ENCODE results near the gene HYDIN.

GRCh38 chr16:70764632-70765031, 465.9 kb downstream of the HYDIN start:
- no peak for TF ChIP-seq POLR2A (IDR thresholded peaks at IDR 0.05)
- TF ChIP-seq POLR2AphosphoS5 (IDR thresholded peaks at IDR 0.05) = no peak
- no peak for TF ChIP-seq EP300 (IDR thresholded peaks at IDR 0.05)
- TF ChIP-seq, protein P1, sequence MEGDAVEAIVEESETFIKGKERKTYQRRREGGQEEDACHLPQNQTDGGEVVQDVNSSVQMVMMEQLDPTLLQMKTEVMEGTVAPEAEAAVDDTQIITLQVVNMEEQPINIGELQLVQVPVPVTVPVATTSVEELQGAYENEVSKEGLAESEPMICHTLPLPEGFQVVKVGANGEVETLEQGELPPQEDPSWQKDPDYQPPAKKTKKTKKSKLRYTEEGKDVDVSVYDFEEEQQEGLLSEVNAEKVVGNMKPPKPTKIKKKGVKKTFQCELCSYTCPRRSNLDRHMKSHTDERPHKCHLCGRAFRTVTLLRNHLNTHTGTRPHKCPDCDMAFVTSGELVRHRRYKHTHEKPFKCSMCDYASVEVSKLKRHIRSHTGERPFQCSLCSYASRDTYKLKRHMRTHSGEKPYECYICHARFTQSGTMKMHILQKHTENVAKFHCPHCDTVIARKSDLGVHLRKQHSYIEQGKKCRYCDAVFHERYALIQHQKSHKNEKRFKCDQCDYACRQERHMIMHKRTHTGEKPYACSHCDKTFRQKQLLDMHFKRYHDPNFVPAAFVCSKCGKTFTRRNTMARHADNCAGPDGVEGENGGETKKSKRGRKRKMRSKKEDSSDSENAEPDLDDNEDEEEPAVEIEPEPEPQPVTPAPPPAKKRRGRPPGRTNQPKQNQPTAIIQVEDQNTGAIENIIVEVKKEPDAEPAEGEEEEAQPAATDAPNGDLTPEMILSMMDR (IDR thresholded peaks at IDR 0.05) = no peak

All from sigmoid colon (tissue), 4 donors.